EL (cell line): ENCODE data around the gene WWP2.
A peak's percentile ranks its signal among the peaks of the same experiment; 100 is the strongest.
"Not testable (repeated sequence)": the region's sequence is repeated elsewhere in the genome, so short reads cannot be mapped to it uniquely, and the experiment has no call there.

Experiments used
- DNase-seq: peaks from one replicate; pipeline ENCODE4 v3.0.0-alpha.2; 2016

Gene WWP2

GRCh38 chr16:69798466-69798865 lies 36.3 kb downstream of the WWP2 start:
- peak; percentile 16 for DNase-seq

GRCh38 chr16:69799611-69800031 lies 37.5 kb downstream of the WWP2 start:
- peak; percentile 2 for DNase-seq

- DNase-seq, result no peak
These were observed 42.2 kb downstream of the WWP2 start for GRCh38 chr16:69804297-69804696.

GRCh38 chr16:69806776-69807175 lies 44.6 kb downstream of the WWP2 start:
- DNase-seq, result not testable (repeated sequence)

- DNase-seq, result peak; percentile 11
These were observed 50.5 kb downstream of the WWP2 start for GRCh38 chr16:69812688-69813014.

- no peak for DNase-seq
These were observed 51.9 kb downstream of the WWP2 start for GRCh38 chr16:69814078-69814477.

GRCh38 chr16:69814561-69814960 lies 52.4 kb downstream of the WWP2 start:
- DNase-seq, result no peak

GRCh38 chr16:69815216-69815883 lies 53.2 kb downstream of the WWP2 start:
- not testable (repeated sequence) for DNase-seq

- DNase-seq, result no peak
These were observed 54.9 kb downstream of the WWP2 start for GRCh38 chr16:69816996-69817395.

- no peak for DNase-seq
These were observed 56.9 kb downstream of the WWP2 start for GRCh38 chr16:69818891-69819545.

GRCh38 chr16:69820926-69821541 lies 58.9 kb downstream of the WWP2 start:
- DNase-seq, result peak; percentile 28

- DNase-seq, result no peak
These were observed 59.7 kb downstream of the WWP2 start for GRCh38 chr16:69821844-69822173.

- DNase-seq, result no peak
These were observed 60.2 kb downstream of the WWP2 start for GRCh38 chr16:69822174-69822935.

- DNase-seq, result no peak
These were observed 61.9 kb downstream of the WWP2 start for GRCh38 chr16:69823831-69824563.

- DNase-seq, result not testable (repeated sequence)
These were observed 62.5 kb downstream of the WWP2 start for GRCh38 chr16:69824564-69825142.

GRCh38 chr16:69827524-69827923 lies 65.4 kb downstream of the WWP2 start:
- no peak for DNase-seq

- DNase-seq, result no peak
These were observed 67.2 kb downstream of the WWP2 start for GRCh38 chr16:69829338-69829737.

- DNase-seq, result no peak
These were observed 68.0 kb downstream of the WWP2 start for GRCh38 chr16:69830146-69830533.

GRCh38 chr16:69830534-69831211 lies 68.5 kb downstream of the WWP2 start:
- DNase-seq, result no peak

GRCh38 chr16:69831212-69832123 lies 69.3 kb downstream of the WWP2 start:
- peak; percentile 12 for DNase-seq
